Thyroid gland (tissue), 4 donors: ENCODE results near the gene ACADVL. TPM values are rescaled to one million over a fixed set of nuclear protein-coding genes. Genes with fewer than 3 reads are reported as not detected.

Experiments used
- DNase-seq, 2 donors: peaks; one replicate each; pipeline ENCODE4 v3.0.0-alpha.2; 2019
- H3K27ac ChIP-seq, 3 donors: fragments of 200-600 bp; sonication (generic); 1 replicate in 2 of 3; 2 replicates in 1 of 3; pipeline ENCODE4 v1.5.1; 2016 to 2019; ENCODE audit warnings: mild to moderate bottlenecking in 1 of 3, moderate library complexity in 1 of 3
- H3K27me3 ChIP-seq: fragments of 200-600 bp; sonication (generic); one replicate; pipeline ENCODE4 v1.5.1; 2019
- H3K36me3 ChIP-seq, 2 donors: fragments of 200-600 bp; sonication (generic); one replicate each; pipeline ENCODE4 v1.5.1; 2016 to 2019
- H3K4me1 ChIP-seq, 2 donors: fragments of 200-600 bp; sonication (generic); one replicate each; pipeline ENCODE4 v1.5.1; 2017 to 2019
- H3K4me3 ChIP-seq, 3 donors: fragments of 200-600 bp; sonication (generic); replicated peaks in 1 of 3; 1 replicate in 2 of 3; 2 replicates in 1 of 3; pipeline ENCODE4 v1.5.1; 2016; ENCODE audit warnings: mild to moderate bottlenecking in 1 of 3
- H3K9me3 ChIP-seq: fragments of 200-600 bp; sonication (generic); one replicate; pipeline ENCODE4 v1.5.1; 2017
- CTCF ChIP-seq, 6 experiments: fragments of 200-600 bp in 3 of 6; fragments of 450-650 bp in 3 of 6; sonication (generic) in 3 of 6; IDR thresholded peaks; one replicate each; pipeline ENCODE4 v1.5.1; 2016 to 2019; ENCODE audit warnings: antibody characterized with exemption in 6 of 6, mild to moderate bottlenecking in 2 of 6, inconsistent platforms in 1 of 6, moderate library complexity in 1 of 6
- POLR2A ChIP-seq, 2 donors: fragments of 450-650 bp; IDR thresholded peaks; one replicate each; pipeline ENCODE4 v1.6.1; 2017; ENCODE audit warnings: antibody characterized with exemption in 2 of 2, mild to moderate bottlenecking in 2 of 2, moderate library complexity in 1 of 2
- WGBS, 2 donors: methylation state at CpG; one replicate each; pipeline ENCODE4 v1.1.5; 2017; 5-methylcytosine and 5-hydroxymethylcytosine counted together
- intact Hi-C: fragments of 100-400 bp; cut with DNase I; formaldehyde crosslinking; loops from one replicate; pipeline ENCODE4 v1.15.1; 2023
- total RNA-seq, 4 donors: library from RNA; depleted of rRNA; stranded (reverse); fragments of >200 nt; gene quantifications; one replicate each; pipeline ENCODE4 v1.2.3, GENCODE V29; 2016

The ACADVL gene
- total RNA-seq, 4 donors from 2014 or later = 581 to 1,743 (median 795) TPM

GRCh38 chr17:7228920-7229319, 9.2 kb downstream of the ACADVL start:
- no peak for DNase-seq
- WGBS, 2 donors = 90 to 92% methylated on average over 14 of the region's 14 CpGs
- H3K36me3 ChIP-seq = peaks cover 48 to 57% of the 10 kb centered on the region in 2 donors
- TF ChIP-seq CTCF (IDR thresholded peaks at IDR 0.05) (no peak), POLR2A (IDR thresholded peaks at IDR 0.05) (no peak)
- no peak overlapping the region for H3K27ac ChIP-seq
- no peaks in the 10 kb centered on the region for H3K9me3 ChIP-seq
- H3K4me3 ChIP-seq = no peak overlapping the region
- intact Hi-C loops = no loop called here
- no peaks in the 10 kb centered on the region for H3K27me3 ChIP-seq
- H3K4me1 ChIP-seq = peaks cover 17 to 22% of the 10 kb centered on the region in 2 donors

GRCh38 chr17:7229504-7229903, 9.8 kb downstream of the ACADVL start:
- intact Hi-C loops = no loop called here
- TF ChIP-seq POLR2A (IDR thresholded peaks at IDR 0.05) (no peak), CTCF (IDR thresholded peaks at IDR 0.05) (no peak)
- Histone ChIP-seq H3K36me3 (peaks cover 43 to 53% of the 10 kb centered on the region in 2 donors), H3K4me1 (peaks cover 17 to 22% of the 10 kb centered on the region in 2 donors), H3K9me3 (no peaks in the 10 kb centered on the region), H3K4me3 (no peak overlapping the region), H3K27me3 (no peaks in the 10 kb centered on the region), H3K27ac (no peak overlapping the region)
- DNase-seq = no peak
- 95% methylated on average over 19 of the region's 19 CpGs for WGBS, 2 donors

GRCh38 chr17:7232114-7232513, 12.4 kb downstream of the ACADVL start:
- 84 to 87% methylated on average over 5 of the region's 5 CpGs for WGBS, 2 donors
- DNase-seq = no peak
- peaks cover 21 to 32% of the 10 kb centered on the region in 2 donors for H3K4me1 ChIP-seq
- no peak for TF ChIP-seq POLR2A (IDR thresholded peaks at IDR 0.05)
- TF ChIP-seq CTCF (IDR thresholded peaks at IDR 0.05) = no peak
- H3K27ac ChIP-seq = no peak overlapping the region
- H3K36me3 ChIP-seq = peaks cover 28 to 33% of the 10 kb centered on the region in 2 donors
- no peak overlapping the region for H3K4me3 ChIP-seq
- intact Hi-C loops = no loop called here
- no peaks in the 10 kb centered on the region for H3K9me3 ChIP-seq
- no peaks in the 10 kb centered on the region for H3K27me3 ChIP-seq

GRCh38 chr17:7233701-7234082, 14.0 kb downstream of the ACADVL start:
- Histone ChIP-seq H3K27ac (peak overlapping the region; percentile 63 to 87 (median 86)), H3K9me3 (no peaks in the 10 kb centered on the region), H3K4me3 (peak overlapping the region; percentile 87 to 98 (median 95)), H3K4me1 (peaks cover 21 to 36% of the 10 kb centered on the region in 2 donors), H3K36me3 (peaks cover 21 to 24% of the 10 kb centered on the region in 2 donors), H3K27me3 (no peaks in the 10 kb centered on the region)
- DNase-seq = no peak
- 3 to 4% methylated on average over 8 to 9 of the region's 9 CpGs for WGBS, 2 donors
- intact Hi-C loops = no loop called here
- TF ChIP-seq POLR2A (IDR thresholded peaks at IDR 0.05) = no peak
- no peak for TF ChIP-seq CTCF (IDR thresholded peaks at IDR 0.05)

GRCh38 chr17:7234083-7234951, 14.6 kb downstream of the ACADVL start, which contains the start of gene DVL2:
TSS of gene DVL2 (minus strand) at chr17:7234517. CDS start at chr17:7234262, 255 bp downstream.
- H3K27ac ChIP-seq = peak within 1 kb of the TSS; percentile 63 to 87 (median 86)
- peak within 1 kb of the TSS; percentile 87 to 98 (median 95) for H3K4me3 ChIP-seq
- intact Hi-C loops = no loop called here
- TF ChIP-seq POLR2A (IDR thresholded peaks at IDR 0.05) = peak; percentile 64 to 86
- TF ChIP-seq CTCF (IDR thresholded peaks at IDR 0.05) = peak in 2 of 6 experiments; percentile 17 to 45
- 0% methylated on average over 36 to 38 of the region's 72 CpGs for WGBS, 2 donors
- peaks cover 21 to 36% of the 10 kb centered on the region in 2 donors for H3K4me1 ChIP-seq
- peak; percentile 96 to 97 for DNase-seq
- no peaks in the 10 kb centered on the region for H3K27me3 ChIP-seq
- H3K9me3 ChIP-seq = no peaks in the 10 kb centered on the region
- H3K36me3 ChIP-seq = peaks cover 15 to 18% of the 10 kb centered on the region in 2 donors
